ENCODE data around the gene TRIM64C. TPM values are rescaled to one million over a fixed set of nuclear protein-coding genes. Genes with fewer than 3 reads are reported as not detected.

TRIM64C gene
- not detected in 2 replicates for total RNA-seq

GRCh38 chr11:49059012-49059411 is at the start of gene TRIM64C:
TSS of gene TRIM64C (minus strand) at chr11:49059112. CDS start at chr11:49059112, 0 bp downstream.

DNA sequence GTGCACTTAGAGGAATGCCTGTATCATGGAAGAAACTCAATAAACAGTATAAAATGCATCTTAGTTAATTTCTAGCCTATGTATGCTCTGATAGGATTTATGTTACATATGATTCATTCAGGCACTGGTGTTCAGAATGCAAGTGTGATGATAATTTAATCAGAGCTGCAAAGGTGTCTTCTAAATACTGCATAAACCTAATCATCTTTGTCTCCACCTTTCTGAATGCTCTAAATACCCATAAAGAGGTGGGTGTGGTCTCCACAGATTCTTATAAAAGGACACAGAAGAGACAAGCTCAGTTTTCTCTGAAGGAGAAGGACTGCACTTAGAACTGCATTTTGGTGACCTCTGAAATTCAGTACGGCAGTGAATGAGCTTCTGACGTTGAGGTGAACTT is 30.4 kb downstream of the TRIM64C start, which contains the start of gene TRIM49B:
Gene TRIM49B, plus strand, starts transcription at position 301 of the 400 bp plus-strand sequence. CDS start 2,777 bp downstream, outside the sequence.

Other genes starting within 250 kb of the TRIM64C start
- not detected in 2 replicates for gene TRIM51G, start 75.2 kb downstream of the TRIM64C start, total RNA-seq
- gene TRIM49B, start 30.3 kb downstream of the TRIM64C start, total RNA-seq = not detected in 2 replicates
- gene FOLH1, start 149.5 kb upstream of the TRIM64C start, total RNA-seq = 3.6 and 4.5 TPM in 2 replicates